ENCODE data around the gene SH3BGRL3. TPM values are rescaled to one million over a fixed set of nuclear protein-coding genes. Genes with fewer than 3 reads are reported as not detected.

The SH3BGRL3 gene
- total RNA-seq, 1 donor from 2014 or later = 285 TPM

DNA sequence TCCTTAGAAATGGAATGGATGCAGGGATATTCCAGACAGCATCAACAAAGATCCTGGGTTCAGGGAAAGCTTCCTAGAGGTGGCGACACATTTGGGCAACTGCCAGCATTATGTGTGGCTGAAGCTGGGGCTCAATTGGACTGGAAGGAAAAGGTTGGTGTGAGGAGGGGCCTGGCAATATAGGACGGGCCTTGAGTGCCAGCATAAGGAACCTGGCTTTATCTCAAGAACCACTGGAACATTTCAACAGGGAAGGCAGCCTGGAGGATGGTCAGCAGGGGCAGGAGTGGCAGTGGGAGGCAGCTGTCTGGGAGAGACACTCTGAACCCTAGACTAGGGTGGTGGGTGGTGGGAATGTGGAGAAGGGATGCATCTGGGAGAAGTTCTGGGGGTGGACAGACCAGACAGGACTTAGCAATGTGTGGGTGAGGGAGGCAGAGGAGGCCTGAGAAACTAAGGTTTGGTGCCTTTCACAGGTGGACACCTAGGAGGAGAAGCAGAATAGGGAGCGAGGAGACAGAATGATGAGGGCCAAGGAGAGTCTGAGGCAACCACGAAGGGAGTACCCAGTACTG, 3.5 kb downstream of the SH3BGRL3 start:
- POLR2A ChIA-PET = interaction anchor here (0.6 to 21.5 kb wide), 3 partner anchors 19 to 37 kb away, joined by 3 to 1638 read pairs (median 5); partner anchors contain the start of gene CD52
- Mint-ChIP-seq H3K27me3 (no peaks in the 10 kb centered on the region), H3K36me3 (ENCODE audit: low read depth) (peaks cover 34% of the 10 kb centered on the region), H3K27ac (peak overlapping the region; percentile 100), H3K4me3 (no peak overlapping the region), H3K4me1 (peaks cover 91% of the 10 kb centered on the region), H3K9me3 (no peaks in the 10 kb centered on the region)
- CTCF ChIA-PET = interaction anchor here (3.1 to 10.4 kb wide), 2 partner anchors 8 to 35 kb away, joined by 34 to 372 read pairs; partner anchors contain the start of gene CD52
- TF ChIP-seq, protein P1, sequence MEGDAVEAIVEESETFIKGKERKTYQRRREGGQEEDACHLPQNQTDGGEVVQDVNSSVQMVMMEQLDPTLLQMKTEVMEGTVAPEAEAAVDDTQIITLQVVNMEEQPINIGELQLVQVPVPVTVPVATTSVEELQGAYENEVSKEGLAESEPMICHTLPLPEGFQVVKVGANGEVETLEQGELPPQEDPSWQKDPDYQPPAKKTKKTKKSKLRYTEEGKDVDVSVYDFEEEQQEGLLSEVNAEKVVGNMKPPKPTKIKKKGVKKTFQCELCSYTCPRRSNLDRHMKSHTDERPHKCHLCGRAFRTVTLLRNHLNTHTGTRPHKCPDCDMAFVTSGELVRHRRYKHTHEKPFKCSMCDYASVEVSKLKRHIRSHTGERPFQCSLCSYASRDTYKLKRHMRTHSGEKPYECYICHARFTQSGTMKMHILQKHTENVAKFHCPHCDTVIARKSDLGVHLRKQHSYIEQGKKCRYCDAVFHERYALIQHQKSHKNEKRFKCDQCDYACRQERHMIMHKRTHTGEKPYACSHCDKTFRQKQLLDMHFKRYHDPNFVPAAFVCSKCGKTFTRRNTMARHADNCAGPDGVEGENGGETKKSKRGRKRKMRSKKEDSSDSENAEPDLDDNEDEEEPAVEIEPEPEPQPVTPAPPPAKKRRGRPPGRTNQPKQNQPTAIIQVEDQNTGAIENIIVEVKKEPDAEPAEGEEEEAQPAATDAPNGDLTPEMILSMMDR (IDR thresholded peaks at IDR 0.05) = no peak
- intact Hi-C loops (cut with micrococcal nuclease) = loop anchor here (10.0 kb wide), 1 partner anchor 1081 kb away; the partner anchor contains the start of gene MAP3K6
- ATAC-seq (ENCODE audit: low read depth) = no peak
- no peak for DNase-seq

DNA sequence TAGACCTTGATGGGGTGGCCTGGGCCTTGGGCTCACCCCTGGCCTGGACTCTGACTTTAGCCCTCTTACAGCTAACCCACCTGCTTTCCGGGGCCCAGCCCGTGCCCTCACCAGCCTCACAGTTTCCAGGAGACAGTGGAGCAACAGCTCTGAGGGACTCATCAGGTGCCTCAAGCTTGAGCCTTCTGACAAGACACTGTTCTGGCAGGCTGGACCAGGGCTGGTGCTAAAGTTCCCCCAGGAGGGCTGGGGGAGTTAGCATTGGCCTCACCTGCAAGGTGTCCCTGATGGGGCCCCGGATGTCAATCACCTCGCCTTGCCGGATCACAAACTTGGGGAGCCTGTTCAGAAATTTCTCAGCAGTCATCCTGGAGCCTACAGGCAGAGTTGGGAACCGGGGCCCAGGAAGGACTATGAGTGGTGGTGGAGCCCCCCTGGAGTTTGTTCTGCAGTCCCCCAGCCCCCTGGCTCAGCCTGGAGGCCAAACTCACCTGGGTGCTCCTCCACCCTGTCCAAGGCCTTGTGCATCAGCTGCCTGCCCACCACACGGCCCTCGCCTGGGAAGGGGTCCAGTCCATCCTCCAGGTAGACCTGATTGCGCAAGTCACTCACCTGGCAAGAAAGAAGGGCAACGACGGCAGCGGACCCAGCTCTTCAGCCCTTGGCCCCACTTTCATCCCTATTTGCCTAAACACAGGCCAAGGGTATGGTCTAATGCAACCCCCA, 4.1 kb downstream of the SH3BGRL3 start:
- no peaks in the 10 kb centered on the region for H3K27me3 Mint-ChIP-seq
- peak overlapping the region; percentile 83 for H3K4me3 Mint-ChIP-seq
- CTCF ChIA-PET = interaction anchor here (1.0 to 10.4 kb wide), 7 partner anchors 9 to 133 kb away, joined by 4 to 372 read pairs (median 7); partner anchors contain the start of genes C1orf232, CD52 and ZNF593
- POLR2A ChIA-PET = interaction anchor here (0.6 to 21.5 kb wide), 12 partner anchors 8 to 505 kb away, joined by 3 to 1638 read pairs (median 4); partner anchors contain the start of genes CD52, CEP85, PDIK1L and UBXN11
- H3K27ac Mint-ChIP-seq = peak overlapping the region; percentile 100
- peaks cover 34% of the 10 kb centered on the region for H3K36me3 Mint-ChIP-seq (ENCODE audit: low read depth)
- TF ChIP-seq, protein P1 (IDR thresholded peaks at IDR 0.05) = no peak
- peaks cover 92% of the 10 kb centered on the region for H3K4me1 Mint-ChIP-seq
- H3K9me3 Mint-ChIP-seq = no peaks in the 10 kb centered on the region
- DNase-seq = no peak
- intact Hi-C loops (cut with micrococcal nuclease) = loop anchor here (1.0 to 10.0 kb wide), 3 partner anchors 8 to 1081 kb away; partner anchors contain the start of genes MAP3K6 and PDIK1L
- ATAC-seq (ENCODE audit: low read depth) = no peak

DNA sequence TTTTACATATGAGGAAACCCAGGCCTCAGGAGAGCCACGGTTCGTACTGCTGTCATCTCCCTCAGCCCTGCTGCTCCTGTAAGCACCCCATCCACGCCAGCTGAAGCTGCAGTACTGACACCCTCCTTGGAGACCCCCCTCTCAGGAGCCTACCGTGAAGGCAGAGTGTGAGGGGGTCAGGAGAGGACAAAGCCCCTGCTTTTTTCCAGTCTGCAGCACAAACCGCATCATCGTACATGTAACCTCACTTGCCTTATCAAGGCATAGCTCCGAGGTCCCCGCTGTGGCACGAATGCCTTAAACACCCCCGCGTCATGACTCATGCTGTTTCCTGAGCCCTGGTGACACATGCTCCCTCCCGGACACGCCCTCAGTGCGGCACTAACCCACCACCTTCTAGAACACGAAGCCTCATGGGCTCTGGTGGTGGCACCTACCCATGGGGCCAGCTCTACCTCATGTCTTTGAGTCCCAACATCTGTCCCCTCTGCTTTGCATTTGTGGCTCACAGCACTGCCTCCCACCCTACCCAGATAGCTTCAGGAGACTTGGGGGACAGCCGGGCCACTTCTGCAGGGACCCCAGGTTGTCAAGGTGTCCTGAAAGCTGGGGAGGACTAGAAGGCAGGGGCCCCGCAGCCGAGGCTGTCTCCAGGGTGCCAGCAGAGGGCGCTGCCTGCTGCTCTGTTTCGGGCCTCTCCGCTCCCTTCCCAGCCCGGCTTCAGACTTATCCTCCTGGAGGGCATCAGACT, 4.9 kb downstream of the SH3BGRL3 start:
- TF ChIP-seq, protein P1 (IDR thresholded peaks at IDR 0.05) = no peak
- intact Hi-C loops (cut with micrococcal nuclease) = loop anchor here (1.0 to 10.0 kb wide), 5 partner anchors 8 to 1080 kb away; partner anchors contain the start of genes HMGN2, MAP3K6 and PDIK1L
- ChIA-PET CTCF (interaction anchor here (0.8 to 10.4 kb wide), 10 partner anchors 9 to 255 kb away, joined by 3 to 372 read pairs (median 6); partner anchors contain the start of genes C1orf232, CD52, CEP85 and ZNF593), POLR2A (interaction anchor here (0.6 to 21.5 kb wide), 13 partner anchors 9 to 1573 kb away, joined by 3 to 1638 read pairs (median 4); partner anchors contain the start of genes CD52, CEP85, PDIK1L and UBXN11)
- DNase-seq (peak; percentile 75), ATAC-seq (ENCODE audit: low read depth) (peak; percentile 54)
- peaks cover 34% of the 10 kb centered on the region for H3K36me3 Mint-ChIP-seq (ENCODE audit: low read depth)
- H3K4me1 Mint-ChIP-seq = peaks cover 93% of the 10 kb centered on the region
- peak overlapping the region; percentile 83 for H3K4me3 Mint-ChIP-seq
- H3K9me3 Mint-ChIP-seq = no peaks in the 10 kb centered on the region
- H3K27ac Mint-ChIP-seq = peak overlapping the region; percentile 100
- H3K27me3 Mint-ChIP-seq = no peaks in the 10 kb centered on the region

DNA sequence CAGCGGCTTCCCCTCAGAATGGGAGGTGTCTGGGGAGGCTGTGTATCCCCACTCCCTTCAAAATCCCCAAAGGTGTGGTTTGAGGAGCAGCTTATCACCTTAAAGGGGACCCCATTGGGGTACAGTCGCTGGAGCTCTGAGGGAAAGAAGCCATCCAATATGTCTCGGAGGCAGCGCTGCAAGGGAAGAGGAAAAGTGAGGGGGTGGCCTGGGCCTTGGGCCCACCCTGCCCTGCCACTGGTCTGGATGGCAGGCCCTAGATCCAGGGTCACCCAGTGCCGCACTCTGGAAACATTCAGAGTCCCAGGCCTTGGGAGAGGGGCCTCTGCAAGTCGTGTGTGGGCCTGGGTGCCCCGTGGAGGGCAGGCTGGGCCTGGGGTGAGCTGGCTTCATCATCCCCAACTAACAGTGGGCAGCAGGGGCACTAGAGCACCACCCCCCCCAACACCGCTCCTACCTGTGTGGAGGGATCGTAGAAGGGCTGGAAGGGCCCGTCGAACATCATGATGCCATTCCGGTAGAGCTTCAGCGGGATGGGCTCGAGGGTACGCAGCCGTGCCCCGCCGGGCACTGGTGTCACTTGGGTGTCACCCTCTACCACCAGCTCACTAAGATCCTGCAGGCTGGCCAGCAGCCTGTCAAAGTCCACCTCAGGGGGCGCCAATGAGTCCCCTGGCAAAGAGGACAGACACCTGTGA, 5.6 kb downstream of the SH3BGRL3 start:
- peak overlapping the region; percentile 100 for H3K27ac Mint-ChIP-seq

More for the DNA sequence above, 5.6 kb downstream of the SH3BGRL3 start:
- ATAC-seq (ENCODE audit: low read depth) = no peak
- H3K4me1 Mint-ChIP-seq = peaks cover 97% of the 10 kb centered on the region
- intact Hi-C loops (cut with micrococcal nuclease) = loop anchor here (1.0 to 10.0 kb wide), 4 partner anchors 36 to 1079 kb away; partner anchors contain the start of genes HMGN2, MAP3K6 and PDIK1L
- ChIA-PET CTCF (interaction anchor here (0.8 to 10.4 kb wide), 10 partner anchors 10 to 255 kb away, joined by 3 to 372 read pairs (median 6); partner anchors contain the start of genes C1orf232, CD52, CEP85 and ZNF593), POLR2A (interaction anchor here (1.0 to 21.5 kb wide), 7 partner anchors 10 to 174 kb away, joined by 3 to 1638 read pairs (median 10); partner anchors contain the start of genes CD52, CEP85, PDIK1L and UBXN11)
- TF ChIP-seq, protein P1 (IDR thresholded peaks at IDR 0.05) = no peak
- no peak for DNase-seq
- H3K9me3 Mint-ChIP-seq = no peaks in the 10 kb centered on the region
- peaks cover 31% of the 10 kb centered on the region for H3K36me3 Mint-ChIP-seq (ENCODE audit: low read depth)
- H3K27me3 Mint-ChIP-seq = no peaks in the 10 kb centered on the region
- peak overlapping the region; percentile 83 for H3K4me3 Mint-ChIP-seq
